DOHH2 (cell line): ENCODE measurements around the gene TEAD4.

Experiments used
- CTCF ChIP-seq: fragments of 200-600 bp; sonication (generic); IDR thresholded peaks from one replicate; pipeline ENCODE4 v1.5.1; 2014; ENCODE audit warnings: antibody characterized with exemption, mild to moderate bottlenecking, low read depth, low read length; ENCODE audit not compliant: poor library complexity, severe bottlenecking
- EZH2phosphoT487 ChIP-seq: fragments of 200-600 bp; sonication (generic); IDR thresholded peaks from 2 replicates; pipeline ENCODE4 v1.6.1; 2017; ENCODE audit warnings: borderline replicate concordance, mild to moderate bottlenecking, antibody characterized with exemption, low read length, moderate library complexity, mixed read lengths

- TF ChIP-seq CTCF = no peak
- TF ChIP-seq EZH2phosphoT487 = no peak
Measured at GRCh38 chr12:3086211-3086610, 127.0 kb downstream of the TEAD4 start.
